NK-92 treated with Interleukin-12 subunit alpha and Interleukin-12 subunit beta, amount 100 ng/mL, for 24 hours (cell line): Measurements from ENCODE around the gene QRICH2.
"Not testable (repeated sequence)": the region's sequence is repeated elsewhere in the genome, so short reads cannot be mapped to it uniquely, and the experiment has no call there.

Experiments
- DNase-seq: peaks from one replicate; lab custom pipeline; 2025; lab: John Stamatoyannopoulos, UW

The QRICH2 gene

GRCh38 chr17:76307966-76308338 lies at the start of gene QRICH2:
QRICH2 (minus strand) TSS chr17:76308276; CDS start chr17:76307998, 278 bp downstream.
- DNase-seq: no peak

GRCh38 chr17:76357597-76358158 lies 49.6 kb upstream of the QRICH2 start:
- DNase-seq: no peak

GRCh38 chr17:76356803-76357456 lies 48.9 kb upstream of the QRICH2 start:
- DNase-seq: no peak

- DNase-seq: no peak
Measured at GRCh38 chr17:76354747-76355310, 46.8 kb upstream of the QRICH2 start.

GRCh38 chr17:76354317-76354729 lies 46.2 kb upstream of the QRICH2 start:
- no peak for DNase-seq

- DNase-seq: peak; percentile 85
Measured at GRCh38 chr17:76353599-76354316, 45.7 kb upstream of the QRICH2 start, which contains the start of gene PRPSAP1. PRPSAP1 (minus strand) TSS chr17:76353916; CDS start chr17:76353703, 213 bp downstream.

- no peak for DNase-seq
Measured at GRCh38 chr17:76353004-76353598, 45.0 kb upstream of the QRICH2 start.

- DNase-seq: no peak
Measured at GRCh38 chr17:76351526-76352071, 43.5 kb upstream of the QRICH2 start.

GRCh38 chr17:76350463-76350862 lies 42.4 kb upstream of the QRICH2 start:
- DNase-seq: no peak

GRCh38 chr17:76346936-76347335 lies 38.9 kb upstream of the QRICH2 start:
- DNase-seq: not testable (repeated sequence)

- DNase-seq: no peak
Measured at GRCh38 chr17:76345377-76345974, 37.4 kb upstream of the QRICH2 start.

GRCh38 chr17:76343106-76343505 lies 35.0 kb upstream of the QRICH2 start:
- no peak for DNase-seq

- no peak for DNase-seq
Measured at GRCh38 chr17:76341301-76341700, 33.2 kb upstream of the QRICH2 start.

- DNase-seq: no peak
Measured at GRCh38 chr17:76337413-76337777, 29.3 kb upstream of the QRICH2 start.

GRCh38 chr17:76336756-76337412 lies 28.8 kb upstream of the QRICH2 start:
- DNase-seq: no peak

GRCh38 chr17:76335716-76336381 lies 27.8 kb upstream of the QRICH2 start:
- no peak for DNase-seq

- no peak for DNase-seq
Measured at GRCh38 chr17:76333673-76334505, 25.8 kb upstream of the QRICH2 start.

GRCh38 chr17:76331083-76331482 lies 23.0 kb upstream of the QRICH2 start:
- no peak for DNase-seq

- no peak for DNase-seq
Measured at GRCh38 chr17:76329664-76330063, 21.6 kb upstream of the QRICH2 start.

GRCh38 chr17:76327696-76328095 lies 19.6 kb upstream of the QRICH2 start:
- DNase-seq: no peak
